PFSK-1 (cell line): ENCODE measurements around the gene COL6A3.

Source experiments
- FOXP2 ChIP-seq: optimal IDR thresholded peaks from 2 replicates; pipeline ENCODE3; 2011; ENCODE audit warnings: borderline replicate concordance, control low read depth, inconsistent platforms; ENCODE audit not compliant: insufficient read depth; ENCODE audit errors: extremely low read length, extremely low read depth
- POLR2AphosphoS5 ChIP-seq: IDR thresholded peaks from 2 replicates; pipeline ENCODE4 v1.6.1; 2012; ENCODE audit warnings: low read depth, mild to moderate bottlenecking, control low read depth, low read length, moderate library complexity
- SIN3A ChIP-seq: IDR thresholded peaks from 2 replicates; pipeline ENCODE4 v1.6.1; 2012; ENCODE audit warnings: mild to moderate bottlenecking, low read length, moderate library complexity, borderline replicate concordance; ENCODE audit not compliant: insufficient read depth
- TAF1 ChIP-seq: IDR thresholded peaks from 2 replicates; pipeline ENCODE4 v1.6.1; 2012; ENCODE audit warnings: low read length, control low read depth, borderline replicate concordance; ENCODE audit not compliant: insufficient read depth
- TF ChIP-seq, protein P1 (sequence below), 2 experiments: IDR thresholded peaks; 2 replicates each; pipeline versions ENCODE4 v1.6.1 to v1.8.0; 2011 to 2012; ENCODE audit warnings: low read depth in 2 of 2, low read length in 2 of 2, control low read depth in 1 of 2, inconsistent platforms in 1 of 2, mild to moderate bottlenecking in 1 of 2, moderate library complexity in 1 of 2; ENCODE audit not compliant: insufficient read depth in 1 of 2

COL6A3 gene

DNA sequence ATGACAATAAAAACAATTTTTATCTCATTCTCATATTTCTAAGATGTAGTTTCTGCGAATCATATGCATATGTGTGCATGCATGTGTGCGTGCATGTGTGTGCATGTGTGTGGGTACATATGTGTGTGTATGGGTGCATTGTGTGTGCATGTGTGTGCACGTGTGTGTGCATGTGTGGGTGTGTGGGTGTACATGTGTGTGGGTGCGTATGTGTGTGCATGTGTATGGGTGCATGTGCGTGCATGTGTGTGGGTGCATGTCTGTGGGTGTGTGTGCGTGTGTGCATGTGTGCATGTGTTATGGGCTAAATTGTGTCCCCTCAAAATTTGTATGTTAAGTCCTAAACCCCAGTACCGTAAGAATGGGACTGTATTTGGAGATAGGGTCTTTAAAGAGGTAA, 49.3 kb downstream of the COL6A3 start:
- no peak for TF ChIP-seq SIN3A
- TF ChIP-seq TAF1: no peak
- TF ChIP-seq FOXP2: no peak
- TF ChIP-seq, protein P1, sequence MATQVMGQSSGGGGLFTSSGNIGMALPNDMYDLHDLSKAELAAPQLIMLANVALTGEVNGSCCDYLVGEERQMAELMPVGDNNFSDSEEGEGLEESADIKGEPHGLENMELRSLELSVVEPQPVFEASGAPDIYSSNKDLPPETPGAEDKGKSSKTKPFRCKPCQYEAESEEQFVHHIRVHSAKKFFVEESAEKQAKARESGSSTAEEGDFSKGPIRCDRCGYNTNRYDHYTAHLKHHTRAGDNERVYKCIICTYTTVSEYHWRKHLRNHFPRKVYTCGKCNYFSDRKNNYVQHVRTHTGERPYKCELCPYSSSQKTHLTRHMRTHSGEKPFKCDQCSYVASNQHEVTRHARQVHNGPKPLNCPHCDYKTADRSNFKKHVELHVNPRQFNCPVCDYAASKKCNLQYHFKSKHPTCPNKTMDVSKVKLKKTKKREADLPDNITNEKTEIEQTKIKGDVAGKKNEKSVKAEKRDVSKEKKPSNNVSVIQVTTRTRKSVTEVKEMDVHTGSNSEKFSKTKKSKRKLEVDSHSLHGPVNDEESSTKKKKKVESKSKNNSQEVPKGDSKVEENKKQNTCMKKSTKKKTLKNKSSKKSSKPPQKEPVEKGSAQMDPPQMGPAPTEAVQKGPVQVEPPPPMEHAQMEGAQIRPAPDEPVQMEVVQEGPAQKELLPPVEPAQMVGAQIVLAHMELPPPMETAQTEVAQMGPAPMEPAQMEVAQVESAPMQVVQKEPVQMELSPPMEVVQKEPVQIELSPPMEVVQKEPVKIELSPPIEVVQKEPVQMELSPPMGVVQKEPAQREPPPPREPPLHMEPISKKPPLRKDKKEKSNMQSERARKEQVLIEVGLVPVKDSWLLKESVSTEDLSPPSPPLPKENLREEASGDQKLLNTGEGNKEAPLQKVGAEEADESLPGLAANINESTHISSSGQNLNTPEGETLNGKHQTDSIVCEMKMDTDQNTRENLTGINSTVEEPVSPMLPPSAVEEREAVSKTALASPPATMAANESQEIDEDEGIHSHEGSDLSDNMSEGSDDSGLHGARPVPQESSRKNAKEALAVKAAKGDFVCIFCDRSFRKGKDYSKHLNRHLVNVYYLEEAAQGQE (IDR thresholded peaks at IDR 0.05; ENCODE audit: insufficient read depth in 1 of 2, low read depth in 2 of 2, low read length in 2 of 2): no peak
- TF ChIP-seq POLR2AphosphoS5: no peak

GRCh38 chr2:237361194-237362004, 52.6 kb downstream of the COL6A3 start:
- TF ChIP-seq POLR2AphosphoS5: no peak
- TF ChIP-seq SIN3A: no peak
- no peak for TF ChIP-seq FOXP2
- no peak for TF ChIP-seq TAF1
- TF ChIP-seq, protein P1 (IDR thresholded peaks at IDR 0.05; ENCODE audit: insufficient read depth in 1 of 2, low read depth in 2 of 2, low read length in 2 of 2): no peak

- TF ChIP-seq SIN3A (no peak), TAF1 (no peak), POLR2AphosphoS5 (no peak), FOXP2 (no peak)
- TF ChIP-seq, protein P1 (IDR thresholded peaks at IDR 0.05; ENCODE audit: insufficient read depth in 1 of 2, low read depth in 2 of 2, low read length in 2 of 2): no peak
Observed at GRCh38 chr2:237359894-237360780, 53.8 kb downstream of the COL6A3 start.

DNA sequence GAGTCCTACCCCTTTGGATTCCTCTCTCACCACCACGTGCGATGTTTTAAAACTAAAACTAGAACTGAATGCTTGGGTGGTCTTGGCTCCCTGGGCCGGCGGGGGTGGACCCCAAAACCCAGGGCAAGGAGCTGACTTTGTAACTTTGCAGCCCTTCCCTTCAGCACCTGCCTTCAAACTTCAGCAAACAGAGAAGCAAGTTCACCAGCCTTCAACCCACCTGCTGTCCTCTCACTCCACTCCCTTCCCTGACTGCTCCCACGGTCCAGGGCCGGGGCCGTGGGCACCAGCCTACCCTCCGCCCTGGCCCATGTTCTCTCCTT, 54.5 kb downstream of the COL6A3 start:
- TF ChIP-seq FOXP2: no peak
- TF ChIP-seq TAF1: no peak
- TF ChIP-seq, protein P1 (IDR thresholded peaks at IDR 0.05; ENCODE audit: insufficient read depth in 1 of 2, low read depth in 2 of 2, low read length in 2 of 2): no peak
- TF ChIP-seq SIN3A: no peak
- no peak for TF ChIP-seq POLR2AphosphoS5
